HCT116 (cell line): ENCODE results near the gene TENM4.

Experiments
- CBX3 ChIP-seq: IDR thresholded peaks from 2 replicates; pipeline ENCODE4 v1.6.1; 2012; ENCODE audit warnings: low read depth
- CTCF ChIP-seq, 3 experiments: fragments of 200-600 bp in 1 of 3; sonication (generic) in 1 of 3; IDR thresholded peaks in 2 of 3; conservative IDR thresholded peaks in 1 of 3; 2 replicates each; pipeline ENCODE4 v1.5.1; 2012 to 2017; ENCODE audit warnings: low read depth in 2 of 3, low read length in 2 of 3, antibody characterized with exemption in 1 of 3, borderline replicate concordance in 1 of 3, control low read depth in 1 of 3, mild to moderate bottlenecking in 1 of 3, mixed read lengths in 1 of 3, mixed run types in 1 of 3, moderate library complexity in 1 of 3; ENCODE audit not compliant: insufficient read depth in 1 of 3
- EZH2phosphoT487 ChIP-seq: fragments of 200-600 bp; IDR thresholded peaks from 2 replicates; pipeline ENCODE4 v1.6.1; 2018; ENCODE audit warnings: antibody characterized with exemption, borderline replicate concordance
- MAX ChIP-seq: IDR thresholded peaks from 2 replicates; pipeline ENCODE4 v1.6.1; 2012
- POLR2A ChIP-seq: IDR thresholded peaks from 2 replicates; pipeline ENCODE4 v1.7.0; 2011; ENCODE audit warnings: borderline replicate concordance; ENCODE audit not compliant: insufficient read depth, insufficient read length; ENCODE audit errors: extremely low read depth
- POLR2AphosphoS5 ChIP-seq: IDR thresholded peaks from 2 replicates; pipeline ENCODE4 v1.6.1; 2011; ENCODE audit warnings: mild to moderate bottlenecking, low read depth, low read length, moderate library complexity
- RAD21 ChIP-seq: IDR thresholded peaks from 2 replicates; pipeline ENCODE4 v1.6.1; 2012; ENCODE audit warnings: low read depth, mild to moderate bottlenecking
- SIN3A ChIP-seq: IDR thresholded peaks from 2 replicates; pipeline ENCODE4 v1.6.1; 2012; ENCODE audit warnings: low read depth
- SP1 ChIP-seq: IDR thresholded peaks from 2 replicates; pipeline ENCODE4 v1.6.1; 2012; ENCODE audit warnings: low read depth
- TCF7L2 ChIP-seq: IDR thresholded peaks from 2 replicates; pipeline ENCODE4 v1.7.0; 2011; ENCODE audit warnings: borderline replicate concordance, inconsistent platforms; ENCODE audit not compliant: insufficient read depth, insufficient read length; ENCODE audit errors: extremely low read depth
- ZNF274 ChIP-seq: fragments of 200-500 bp; sonication (Bioruptor generic); IDR thresholded peaks from 2 replicates; pipeline ENCODE4 v1.6.1; 2014; ENCODE audit warnings: mild to moderate bottlenecking, low read depth, low read length, inconsistent platforms

GRCh38 chr11:79304599-79305212 is 136.1 kb downstream of the TENM4 start:
- no peak for TF ChIP-seq RAD21
- TF ChIP-seq CTCF (IDR thresholded peaks at IDR 0.05 in 2 of 3, conservative IDR thresholded peaks at IDR 0.05 in 1 of 3; ENCODE audit: borderline replicate concordance in 1 of 3, insufficient read depth in 1 of 3, low read depth in 2 of 3, low read length in 2 of 3), result no peak
- TF ChIP-seq CBX3, result no peak
- no peak for TF ChIP-seq EZH2phosphoT487
- TF ChIP-seq POLR2A, result no peak
- no peak for TF ChIP-seq POLR2AphosphoS5
- TF ChIP-seq TCF7L2, result no peak
- no peak for TF ChIP-seq SP1
- TF ChIP-seq MAX, result no peak
- no peak for TF ChIP-seq ZNF274
- no peak for TF ChIP-seq SIN3A
